HG02678 (cell line): Measurements from ENCODE around the gene PTPRE.

ENCODE experiments used
- ATAC-seq: cut with Tn5 transposase; IDR thresholded peaks from one replicate; pipeline ENCODE4 v1.9.1; 2021; ENCODE audit warnings: mild to moderate bottlenecking, moderate library complexity; ENCODE audit not compliant: unreplicated experiment

PTPRE gene

GRCh38 chr10:128018236-128018635, 111.3 kb downstream of the PTPRE start:
- ATAC-seq: no peak

DNA sequence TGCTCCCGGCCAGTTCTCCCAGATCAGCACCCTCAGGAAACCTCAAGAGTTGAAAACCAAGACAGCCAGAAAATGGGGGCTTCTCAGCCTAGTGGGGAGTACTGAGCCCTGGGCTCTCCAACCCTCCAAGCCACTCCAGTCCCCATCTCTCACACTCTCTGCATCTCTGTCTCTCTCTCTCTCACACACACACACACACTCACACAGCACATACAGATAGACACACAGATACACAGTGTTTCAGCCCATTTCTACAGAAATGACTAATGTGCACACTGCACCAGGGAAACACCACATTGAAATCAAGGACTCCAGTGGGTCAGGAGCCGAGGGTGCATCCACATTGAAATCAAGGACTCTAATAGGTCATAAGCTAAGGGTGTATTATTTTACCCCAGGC, 111.8 kb downstream of the PTPRE start:
- ATAC-seq: no peak

GRCh38 chr10:128022261-128023196, 115.6 kb downstream of the PTPRE start:
- ATAC-seq: no peak

DNA sequence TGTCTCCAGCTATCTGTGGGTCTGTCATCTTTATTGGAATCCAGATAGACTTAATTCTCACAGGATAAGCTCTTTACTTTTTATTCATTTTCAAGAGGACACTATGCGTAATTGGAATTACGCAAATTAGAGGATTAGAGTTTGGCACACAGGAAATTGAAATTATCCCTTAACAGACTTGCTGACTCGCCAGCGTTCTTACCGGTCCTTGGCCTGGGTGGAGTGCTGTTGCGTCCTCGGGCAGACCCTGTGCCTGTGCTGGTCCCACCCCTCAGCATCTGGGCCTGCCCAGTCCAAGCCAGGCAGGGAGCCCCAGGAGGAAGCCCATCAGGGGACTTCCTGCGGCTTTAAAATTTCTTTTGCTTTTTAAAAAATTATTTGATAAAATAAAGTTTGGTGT, 117.5 kb downstream of the PTPRE start:
- no peak for ATAC-seq

DNA sequence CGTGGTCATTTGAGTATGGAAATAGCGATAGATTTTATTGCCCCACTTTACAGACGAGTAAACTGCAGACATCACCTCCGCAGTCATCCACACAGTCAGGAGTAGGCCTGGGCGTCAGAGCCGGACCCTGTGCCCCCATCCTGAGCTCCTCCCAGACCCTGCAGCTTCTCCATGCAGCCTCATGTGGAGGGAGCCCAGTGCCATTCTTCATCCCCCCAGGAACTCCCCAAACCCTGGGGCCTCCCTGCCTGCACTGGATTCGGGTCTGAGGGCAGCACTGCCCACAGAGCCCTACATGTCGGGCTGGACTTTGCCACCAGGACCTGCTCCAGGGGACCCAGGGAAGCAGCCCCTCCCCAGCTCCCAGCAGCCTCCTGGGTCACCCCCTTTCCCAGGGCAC, 118.5 kb downstream of the PTPRE start:
- ATAC-seq: no peak

DNA sequence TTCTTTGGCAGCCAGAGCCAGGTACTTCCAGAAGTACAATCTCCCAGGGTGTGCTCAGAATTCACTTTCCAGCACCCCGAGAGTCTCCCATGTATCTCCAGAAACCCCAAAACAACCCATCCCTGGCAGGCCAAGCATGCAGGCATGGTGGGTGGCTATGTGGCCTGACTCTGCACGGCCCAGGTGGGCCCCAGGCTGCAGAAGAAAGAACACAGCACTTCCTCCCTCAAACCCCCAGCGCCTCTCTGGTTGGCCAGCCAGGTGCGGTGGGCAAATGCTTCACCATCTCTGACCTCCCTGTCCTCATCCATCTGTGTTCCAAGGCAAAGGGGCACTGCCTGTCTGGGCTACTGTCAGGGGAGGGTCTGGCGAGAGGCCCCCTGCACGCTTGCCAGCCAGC, 119.0 kb downstream of the PTPRE start:
- ATAC-seq: no peak

DNA sequence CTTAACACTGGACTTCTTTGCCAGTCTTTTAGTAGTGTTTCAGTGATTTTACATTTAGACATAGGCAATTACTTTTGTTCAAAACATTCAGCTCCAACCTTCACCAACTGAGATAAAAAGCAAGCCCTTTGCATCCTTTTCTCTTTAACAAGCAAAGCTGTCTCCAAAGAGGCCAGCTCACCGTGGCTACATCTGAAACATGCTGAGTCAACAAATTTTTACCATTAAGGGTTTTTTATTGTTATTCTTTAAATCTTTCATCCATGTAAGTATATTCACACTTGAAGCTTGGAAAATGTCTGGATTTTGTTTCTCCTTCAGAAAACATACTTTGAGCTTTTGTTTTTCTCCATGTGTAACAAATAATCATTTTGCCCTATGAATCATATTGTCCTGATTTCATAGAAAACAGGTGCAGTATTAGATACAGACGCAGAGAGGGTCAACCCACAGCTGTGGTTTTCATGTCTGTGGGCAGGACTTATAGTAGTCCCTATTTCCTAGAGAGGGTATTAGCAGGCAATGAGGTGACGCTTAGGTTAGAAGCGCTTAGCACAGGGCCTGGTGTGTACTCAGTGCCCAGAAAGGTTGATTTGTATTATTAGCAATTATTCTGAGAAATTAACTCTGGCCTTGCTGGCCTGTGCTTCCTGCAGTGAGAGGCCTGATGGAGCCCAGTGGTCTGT, 119.9 kb downstream of the PTPRE start:
- ATAC-seq: no peak

- ATAC-seq: no peak
Measured at GRCh38 chr10:128027306-128027705, 120.4 kb downstream of the PTPRE start.

GRCh38 chr10:128027822-128028507, 121.1 kb downstream of the PTPRE start:
- no peak for ATAC-seq

- no peak for ATAC-seq
Measured at GRCh38 chr10:128028508-128029289, 121.8 kb downstream of the PTPRE start.

DNA sequence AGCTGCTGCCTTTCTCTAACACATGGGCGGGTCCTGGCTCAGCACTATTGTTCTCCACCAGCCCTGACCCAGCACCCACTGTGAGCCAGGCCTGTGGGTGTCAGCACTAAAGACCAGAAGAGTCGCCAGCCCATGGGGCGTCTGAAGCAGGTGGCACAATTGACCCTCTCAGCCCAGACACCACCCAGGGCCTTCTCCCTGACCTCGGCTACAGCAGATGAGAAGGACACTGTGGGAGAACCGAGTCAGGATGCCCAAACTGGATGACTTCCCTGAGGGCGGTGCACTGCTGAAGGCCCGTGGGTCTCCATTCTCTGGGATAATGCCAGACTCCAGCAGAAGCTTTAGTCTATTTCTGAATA, 122.4 kb downstream of the PTPRE start:
- no peak for ATAC-seq

GRCh38 chr10:128029731-128030369, 122.9 kb downstream of the PTPRE start:
- no peak for ATAC-seq

GRCh38 chr10:128030498-128031072, 123.7 kb downstream of the PTPRE start:
- ATAC-seq: no peak

- no peak for ATAC-seq
Measured at GRCh38 chr10:128031216-128031615, 124.3 kb downstream of the PTPRE start.

DNA sequence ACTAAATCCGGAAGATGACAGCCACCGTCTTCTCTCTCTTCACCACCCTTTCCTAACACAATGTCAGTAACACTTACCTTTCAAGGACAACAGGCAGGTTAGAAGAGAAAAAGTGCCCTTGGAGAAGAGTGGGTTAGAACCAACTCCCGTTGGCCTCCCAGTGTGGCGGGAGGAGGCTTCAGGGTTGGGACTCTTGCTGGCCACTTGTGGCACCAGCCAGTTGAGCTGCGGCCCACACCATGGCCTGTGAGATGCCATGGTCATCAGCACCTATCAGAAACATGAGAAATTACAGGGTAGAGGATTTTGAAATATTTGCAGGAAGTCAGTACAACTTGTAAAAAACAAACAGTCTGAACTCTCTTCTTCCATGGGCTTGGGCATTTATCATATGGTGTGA, 125.6 kb downstream of the PTPRE start:
- no peak for ATAC-seq

- peak; percentile 50 for ATAC-seq
Measured at GRCh38 chr10:128035557-128035973, 128.7 kb downstream of the PTPRE start.

- ATAC-seq: no peak
Measured at GRCh38 chr10:128036011-128036615, 129.2 kb downstream of the PTPRE start.

DNA sequence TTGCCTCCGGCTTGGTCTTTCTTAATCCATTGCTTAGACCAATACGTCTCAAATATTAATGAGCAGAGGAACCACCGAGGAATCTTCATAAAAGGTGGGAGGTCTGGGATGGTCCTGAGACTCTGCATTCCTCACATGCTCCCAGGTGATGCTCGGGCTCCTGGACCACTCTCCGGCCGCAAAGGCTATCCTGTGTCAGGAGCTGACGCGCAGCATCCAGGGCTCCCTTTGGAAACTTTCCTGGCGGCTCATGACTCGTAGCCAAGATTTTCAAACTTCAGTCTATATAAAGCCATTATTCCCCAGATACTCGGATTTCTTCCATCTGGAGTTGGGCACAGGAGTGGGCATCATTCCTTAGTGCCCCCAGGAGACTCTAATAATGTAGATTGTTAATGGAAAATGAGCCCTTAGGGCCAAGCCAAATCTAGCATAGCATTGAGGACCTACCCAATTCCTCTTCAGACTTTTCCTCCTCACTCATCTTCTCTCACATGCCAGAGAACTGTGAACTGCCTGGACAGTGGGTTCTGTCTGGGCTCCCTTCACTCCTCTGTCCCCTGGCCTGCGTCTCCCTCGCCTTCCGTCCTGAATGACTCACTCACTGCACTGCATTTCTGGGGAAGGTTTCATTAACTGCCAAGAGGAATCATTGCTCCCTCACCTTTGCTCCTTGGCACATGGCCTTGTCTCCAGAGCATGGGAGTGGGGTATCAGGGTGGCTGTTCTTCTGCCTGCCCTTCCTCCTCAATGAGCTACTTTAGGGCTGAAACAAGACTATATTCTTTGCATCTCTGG, 130.0 kb downstream of the PTPRE start:
- ATAC-seq: no peak

GRCh38 chr10:128040096-128040495, 133.2 kb downstream of the PTPRE start:
- no peak for ATAC-seq
